Measurements from ENCODE around the gene KCTD20.
"Not testable (repeated sequence)": the region's sequence is repeated elsewhere in the genome, so short reads cannot be mapped to it uniquely, and the experiment has no call there.

KCTD20 gene

DNA sequence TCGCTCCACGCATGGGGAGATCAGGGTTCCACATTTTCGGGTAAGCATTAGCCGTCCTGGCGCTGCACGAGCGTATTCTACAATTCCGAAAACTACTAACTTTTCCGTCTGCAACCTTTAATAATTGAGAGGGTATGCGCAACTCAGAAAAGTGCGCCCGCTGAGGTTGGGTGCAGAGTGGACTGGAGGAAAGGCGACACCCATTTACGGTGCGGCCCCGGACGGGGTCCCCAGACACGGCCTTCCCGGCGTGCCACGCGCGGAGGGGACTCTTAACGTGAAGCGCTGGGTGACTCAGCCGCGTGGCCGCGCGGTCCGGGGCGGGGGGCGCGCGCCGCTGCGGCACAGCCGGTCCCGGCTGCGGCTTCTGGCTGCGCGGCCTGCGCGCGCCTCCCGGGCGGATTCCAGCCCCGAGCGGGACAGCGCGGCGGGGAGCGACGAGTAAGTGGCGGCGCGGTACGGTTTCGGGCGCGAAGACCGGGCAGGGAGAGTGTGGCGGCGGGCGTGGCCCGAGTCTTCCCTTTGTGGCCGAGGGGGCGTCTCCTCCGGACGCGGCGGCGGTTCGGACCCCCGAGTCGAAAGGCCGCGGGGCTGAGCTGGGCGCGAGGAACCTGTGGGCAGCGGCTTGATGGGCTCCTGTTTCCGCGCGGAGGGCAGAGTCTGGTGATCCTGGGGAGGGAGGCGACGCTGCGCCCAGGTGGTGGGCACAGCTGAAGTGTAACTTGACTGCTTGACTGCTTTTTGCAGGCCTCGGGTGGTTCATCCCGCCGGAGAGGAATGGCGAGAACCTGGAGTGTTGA lies at the start of gene KCTD20, which contains the start of gene PXT1:
Gene KCTD20, plus strand, starts transcription at position 330 of the 800 bp plus-strand sequence. CDS start 27,098 bp downstream, outside the sequence.
Gene PXT1, minus strand, starts transcription at position 184 of the 800 bp plus-strand sequence. CDS start 16,772 bp downstream, outside the sequence.
- peak; percentile 77 for DNase-seq (ENCODE audit: low read depth)

DNA sequence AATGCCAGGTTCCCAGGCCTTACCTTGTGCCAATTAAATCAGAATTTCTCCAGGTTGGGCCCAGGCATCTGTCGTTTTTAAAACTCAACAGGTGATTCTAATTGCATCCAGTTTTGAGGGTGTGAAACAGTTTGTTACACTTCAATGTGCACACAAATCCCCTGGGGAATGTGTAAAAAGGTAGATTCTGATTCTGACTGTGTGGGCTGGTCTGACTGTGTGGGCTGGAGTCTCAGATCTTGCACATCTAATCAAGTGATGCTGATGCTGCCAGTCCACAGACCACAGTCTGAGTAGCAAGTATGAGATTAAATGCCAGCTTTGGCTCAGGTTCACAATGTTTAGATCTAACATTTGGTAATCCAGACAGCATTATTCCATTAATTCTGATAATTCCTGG lies 42.8 kb upstream of the KCTD20 start:
- no peak for DNase-seq (ENCODE audit: low read depth)

DNA sequence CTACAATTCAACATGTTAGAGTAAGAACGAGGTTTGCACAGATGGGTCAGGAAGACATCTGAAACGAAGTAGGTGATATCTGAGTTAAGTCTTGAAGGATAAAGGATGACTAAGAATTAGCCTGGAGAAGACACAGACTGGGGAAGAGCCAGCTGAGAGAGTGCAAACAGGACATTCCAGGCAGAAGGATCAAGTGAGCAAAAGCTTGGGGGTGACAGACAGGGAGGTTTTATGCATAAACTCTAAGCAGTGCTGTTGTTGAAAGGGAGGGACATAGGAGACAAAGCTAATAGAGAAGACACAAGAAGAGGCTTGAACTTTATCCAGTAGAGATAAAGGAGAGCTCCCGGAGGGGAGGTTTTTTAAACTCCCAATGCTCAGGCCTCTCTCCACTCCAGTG lies 40.3 kb upstream of the KCTD20 start:
- no peak for DNase-seq (ENCODE audit: low read depth)

GRCh38 chr6:36404164-36404563 lies 38.6 kb upstream of the KCTD20 start:
- DNase-seq (ENCODE audit: low read depth) = no peak

DNA sequence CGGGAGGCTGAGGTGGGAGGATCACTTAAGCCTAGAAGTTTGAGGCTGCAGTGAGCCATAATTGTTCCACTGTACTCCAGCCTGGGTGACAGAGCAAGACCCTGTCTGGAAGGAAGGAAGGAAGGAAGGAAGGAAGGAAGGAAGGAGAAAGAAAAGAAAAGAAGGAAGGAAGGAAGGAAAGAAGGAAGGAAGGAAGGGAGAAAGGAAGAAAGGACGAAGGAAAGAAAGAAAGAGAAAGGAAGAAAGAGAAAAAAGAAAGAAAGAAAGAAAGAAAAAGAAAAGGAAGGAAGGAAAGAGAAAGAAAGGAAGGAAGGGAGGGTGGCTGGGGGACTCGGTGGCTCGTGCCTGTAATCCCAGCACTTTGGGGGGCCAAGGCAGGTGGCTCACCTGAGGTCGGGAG lies 33.1 kb upstream of the KCTD20 start:
- not testable (repeated sequence) for DNase-seq (ENCODE audit: low read depth)

DNA sequence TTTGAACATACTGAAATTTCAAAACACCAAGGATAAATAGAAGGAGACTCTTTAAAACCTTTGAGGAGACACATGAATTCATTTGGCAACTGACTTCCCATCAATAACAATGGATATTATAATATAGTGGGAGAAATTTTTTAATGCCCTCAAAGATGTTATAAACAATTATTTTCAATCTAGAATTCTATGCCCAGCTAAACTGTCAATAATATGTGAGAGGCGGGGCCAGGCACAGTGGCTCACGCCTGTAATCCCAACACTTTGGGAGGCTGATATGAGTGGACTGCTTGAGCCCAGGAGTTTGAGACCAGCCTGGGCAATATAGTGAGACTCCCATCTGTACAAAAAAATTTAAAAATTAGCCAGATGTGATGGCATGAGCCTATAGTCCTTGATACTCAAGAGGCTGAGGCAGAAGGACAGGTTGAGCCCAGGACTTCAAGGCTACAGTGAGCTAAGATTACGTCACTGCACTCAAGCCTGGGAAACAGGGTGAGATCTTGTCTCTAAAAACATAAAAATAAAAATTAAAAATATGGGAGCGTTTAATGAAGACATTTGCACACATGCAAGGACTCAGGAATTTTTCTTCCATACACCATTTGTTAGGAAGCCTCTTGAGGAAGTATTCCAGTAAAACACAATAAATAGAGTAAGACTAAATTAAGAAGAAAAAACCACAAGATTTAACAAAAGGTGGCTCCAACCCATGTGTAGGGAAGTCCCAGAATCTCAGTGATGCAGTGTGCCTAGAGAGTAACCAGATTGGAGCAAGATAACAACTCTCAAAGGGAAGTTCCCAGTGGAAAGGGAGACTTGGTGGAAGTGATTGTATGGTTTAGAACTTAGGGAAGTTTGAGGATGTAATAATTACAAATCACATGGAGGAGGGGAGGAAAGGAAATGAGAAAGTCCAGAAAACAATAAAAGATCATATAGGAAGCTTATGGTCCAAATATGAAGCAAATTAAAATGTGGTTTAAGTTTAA lies 29.0 kb upstream of the KCTD20 start:
- DNase-seq (ENCODE audit: low read depth) = no peak

GRCh38 chr6:36414481-36414880 lies 28.3 kb upstream of the KCTD20 start:
- DNase-seq (ENCODE audit: low read depth) = no peak

DNA sequence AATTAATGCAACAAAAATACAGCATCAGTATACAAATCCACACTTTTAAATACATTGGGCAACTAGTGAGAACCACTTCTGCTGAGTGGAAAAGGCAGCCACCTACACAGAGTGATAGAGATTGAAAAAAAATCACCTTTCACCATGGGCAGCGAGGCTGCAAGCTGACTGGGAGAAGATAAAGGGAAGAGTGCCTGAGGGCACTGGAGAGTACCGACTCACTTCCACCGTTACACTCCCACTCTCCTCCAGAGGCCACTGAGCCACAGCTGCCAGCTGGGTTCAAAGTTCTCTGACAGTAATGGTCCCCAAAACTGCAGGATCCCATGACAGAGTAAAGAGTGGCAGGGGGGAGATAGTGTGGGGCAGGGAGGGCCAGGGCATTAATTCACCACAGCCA lies 24.2 kb upstream of the KCTD20 start:
- DNase-seq (ENCODE audit: low read depth) = no peak

DNA sequence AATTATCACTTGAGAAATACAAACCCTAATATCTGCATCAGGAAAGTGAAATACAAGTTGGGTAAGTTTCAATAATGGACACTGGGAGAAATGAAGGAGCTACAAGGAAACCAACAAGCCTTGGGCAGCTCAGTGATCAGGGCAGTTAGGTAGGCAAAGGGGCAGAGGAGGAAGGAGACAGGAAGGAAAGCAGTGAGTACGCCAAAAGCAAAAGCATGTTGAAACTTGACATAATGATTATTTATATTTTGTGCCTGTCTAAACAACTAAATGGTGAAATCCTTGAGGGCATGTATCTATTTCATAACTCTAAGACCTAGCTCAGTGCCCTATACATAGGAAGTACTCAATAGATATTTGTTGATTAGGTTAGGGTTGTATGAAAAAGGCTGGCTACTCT lies 23.5 kb upstream of the KCTD20 start:
- DNase-seq (ENCODE audit: low read depth) = no peak

GRCh38 chr6:36422714-36423100 lies 20.1 kb upstream of the KCTD20 start:
- DNase-seq (ENCODE audit: low read depth) = no peak

GRCh38 chr6:36423101-36423824 lies 19.5 kb upstream of the KCTD20 start:
- DNase-seq (ENCODE audit: low read depth) = peak; percentile 98

DNA sequence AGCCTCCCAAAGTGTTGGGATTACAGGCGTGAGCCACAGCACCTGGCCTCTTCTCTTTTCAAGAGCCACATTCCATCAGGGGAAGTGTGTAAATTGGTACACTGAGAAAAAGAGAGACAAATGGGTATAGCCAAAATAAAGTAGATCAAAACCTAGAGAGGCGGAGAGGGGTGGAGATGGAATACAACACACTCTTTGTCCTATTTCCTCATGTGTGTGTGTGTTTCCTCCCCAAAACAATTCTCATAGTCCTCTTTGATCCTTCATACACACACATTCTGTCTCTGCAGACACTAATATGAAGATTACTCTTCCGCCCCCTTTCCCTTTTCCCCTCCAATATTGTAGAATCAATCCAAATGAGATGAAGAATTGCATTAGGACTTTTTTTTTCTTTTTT lies 16.2 kb upstream of the KCTD20 start:
- no peak for DNase-seq (ENCODE audit: low read depth)

GRCh38 chr6:36428911-36429310 lies 13.9 kb upstream of the KCTD20 start:
- no peak for DNase-seq (ENCODE audit: low read depth)

GRCh38 chr6:36430351-36430750 lies 12.4 kb upstream of the KCTD20 start:
- no peak for DNase-seq (ENCODE audit: low read depth)

DNA sequence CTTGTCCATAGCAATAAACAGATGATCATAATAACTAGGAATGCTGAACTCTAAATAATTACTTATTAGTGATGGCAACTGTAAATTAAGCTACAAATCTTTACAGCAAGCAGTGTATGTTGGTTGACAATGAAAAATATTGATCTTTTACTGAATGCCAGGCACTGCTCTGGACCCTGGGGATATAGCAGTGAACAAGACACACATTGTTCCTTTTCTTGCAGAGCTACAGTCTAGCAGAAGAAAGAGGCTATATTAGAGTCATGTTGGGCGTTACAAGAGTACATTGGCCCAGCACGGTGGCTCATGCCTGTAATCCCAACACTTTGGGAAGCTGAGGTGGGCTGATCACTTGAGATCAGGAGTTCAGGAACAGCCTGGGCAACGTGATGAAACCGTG lies 11.6 kb upstream of the KCTD20 start:
- no peak for DNase-seq (ENCODE audit: low read depth)

GRCh38 chr6:36432151-36432671 lies 10.6 kb upstream of the KCTD20 start:
- DNase-seq (ENCODE audit: low read depth) = no peak

GRCh38 chr6:36436466-36436865 lies 6.3 kb upstream of the KCTD20 start:
- no peak for DNase-seq (ENCODE audit: low read depth)

GRCh38 chr6:36441307-36441894 lies 1.4 kb upstream of the KCTD20 start:
- peak; percentile 63 for DNase-seq (ENCODE audit: low read depth)

GRCh38 chr6:36442103-36442670 lies 613 bp upstream of the KCTD20 start:
- DNase-seq (ENCODE audit: low read depth) = no peak

- no peak for DNase-seq (ENCODE audit: low read depth)
Measured at GRCh38 chr6:36443471-36444428, 950 bp downstream of the KCTD20 start.
